GM12878 (cell line): Measurements from ENCODE around the gene KDSR. TPM values are rescaled to one million over a fixed set of nuclear protein-coding genes. Genes with fewer than 3 reads are reported as not detected.
A peak's percentile ranks its signal among the peaks of the same experiment; 100 is the strongest.

Experiments
- BACH1 ChIP-seq: fragments of 450-650 bp; IDR thresholded peaks from 2 replicates; pipeline ENCODE4 v1.6.1; 2017; ENCODE audit warnings: mild to moderate bottlenecking, borderline replicate concordance
- CREB1 ChIP-seq: IDR thresholded peaks from 2 replicates; pipeline ENCODE4 v1.6.1; 2012; ENCODE audit warnings: low read depth, mild to moderate bottlenecking, inconsistent platforms
- EGR1 ChIP-seq, 2 experiments: IDR thresholded peaks; 1 replicate in 1 of 2; 2 replicates in 1 of 2; pipeline ENCODE4 v1.6.1; 2011 to 2012; ENCODE audit warnings: low read depth in 2 of 2, low read length in 2 of 2, borderline replicate concordance in 1 of 2, mild to moderate bottlenecking in 1 of 2, moderate library complexity in 1 of 2
- IKZF1 ChIP-seq: fragments of 450-650 bp; conservative IDR thresholded peaks from 2 replicates; pipeline ENCODE4 v1.6.1; 2017; ENCODE audit warnings: antibody characterized with exemption, mild to moderate bottlenecking
- MTA3 ChIP-seq: IDR thresholded peaks from 2 replicates; pipeline ENCODE4 v1.6.1; 2012; ENCODE audit warnings: low read length, inconsistent platforms, borderline replicate concordance
- PAX8 ChIP-seq: fragments of 450-650 bp; IDR thresholded peaks from 2 replicates; pipeline ENCODE4 v1.6.1; 2017; ENCODE audit warnings: mild to moderate bottlenecking, moderate library complexity
- POLR2A ChIP-seq: IDR thresholded peaks from 2 replicates; pipeline ENCODE4 v1.6.1; 2011; ENCODE audit warnings: low read depth, mild to moderate bottlenecking, low read length
- POLR2AphosphoS2 ChIP-seq: IDR thresholded peaks from 2 replicates; pipeline ENCODE4 v1.6.1; 2011; ENCODE audit warnings: low read depth, mild to moderate bottlenecking, low read length, improper control_type of control experiment, moderate library complexity
- POLR2AphosphoS5 ChIP-seq: IDR thresholded peaks from 2 replicates; pipeline ENCODE4 v1.6.1; 2011; ENCODE audit warnings: mild to moderate bottlenecking, low read length, inconsistent platforms
- RB1 ChIP-seq: fragments of 450-650 bp; formaldehyde crosslinking; IDR thresholded peaks from 2 replicates; pipeline ENCODE4 v1.6.1; 2017; ENCODE audit warnings: mild to moderate bottlenecking, borderline replicate concordance
- STAT3 ChIP-seq: IDR thresholded peaks from 2 replicates; pipeline ENCODE4 v1.6.1; 2011; ENCODE audit warnings: low read depth, low read length, improper control_type of control experiment
- TAF1 ChIP-seq: IDR thresholded peaks from 2 replicates; pipeline ENCODE4 v1.6.1; 2011; ENCODE audit warnings: mild to moderate bottlenecking, low read depth, low read length, borderline replicate concordance
- TARDBP ChIP-seq: IDR thresholded peaks from 2 replicates; pipeline ENCODE4 v1.6.1; 2016; ENCODE audit warnings: borderline replicate concordance
- TCF7 ChIP-seq: IDR thresholded peaks from 2 replicates; pipeline ENCODE4 v1.6.1; 2014; ENCODE audit warnings: antibody characterized with exemption, borderline replicate concordance
- ZSCAN29 ChIP-seq: fragments of 450-650 bp; IDR thresholded peaks from 2 replicates; pipeline ENCODE4 v1.6.1; 2017; ENCODE audit warnings: mild to moderate bottlenecking, moderate library complexity
- polyA plus RNA-seq, 11 experiments: library from polyadenylated mRNA; depleted of rRNA in 4 of 11; unstranded in 6 of 11; stranded (reverse) in 5 of 11; fragments of >200 nt; fragmentation: Nextera tagmentation in 4 of 11; fragmentation: Illumina TruSeq in 1 of 11; extraction: Ambion mirVana in 4 of 11; extraction: Trizol in 1 of 11; gene quantifications; 1 replicate in 1 of 11; 2 replicates in 10 of 11; pipeline versions ENCODE4 v1.2.1 to v1.2.3, GENCODE V29; 2011 to 2016; ENCODE audit warnings: inconsistent platforms in 2 of 11, missing spikeins in 2 of 11, low read depth in 1 of 11
- total RNA-seq, 4 experiments: library from RNA; depleted of rRNA in 3 of 4; stranded (reverse); fragments of >200 nt in 3 of 4; fragmentation: Illumina TruSeq in 1 of 4; extraction: Trizol in 1 of 4; gene quantifications; 2 replicates each; pipeline versions ENCODE4 v1.2.1 to v1.2.3, GENCODE V29; 2013 to 2021
- TF ChIP-seq, protein P1 (sequence below): IDR thresholded peaks from 2 replicates; pipeline ENCODE4 v1.6.1; 2012; ENCODE audit warnings: low read depth, low read length, improper control_type of control experiment
- TF ChIP-seq, protein P2 (sequence below): fragments of 150-350 bp; IDR thresholded peaks from 2 replicates; pipeline ENCODE4 v1.6.1; 2016; ENCODE audit warnings: low read depth, low read length
- TF ChIP-seq, protein P3 (sequence below), 3 experiments: IDR thresholded peaks in 2 of 3; conservative IDR thresholded peaks in 1 of 3; 2 replicates each; pipeline ENCODE4 v1.5.1; 2011; ENCODE audit warnings: low read depth in 3 of 3, low read length in 3 of 3, mild to moderate bottlenecking in 3 of 3, control low read depth in 2 of 3, moderate library complexity in 2 of 3, inconsistent platforms in 1 of 3, mixed read lengths in 1 of 3; ENCODE audit not compliant: control insufficient read depth in 2 of 3, insufficient read depth in 1 of 3; ENCODE audit errors: extremely low read depth in 1 of 3
- TF ChIP-seq, protein P4 (sequence below): IDR thresholded peaks from 2 replicates; pipeline ENCODE4 v1.6.1; 2011; ENCODE audit warnings: borderline replicate concordance, low read depth, mild to moderate bottlenecking, moderate library complexity, mixed read lengths, low read length; ENCODE audit not compliant: insufficient read depth; ENCODE audit errors: extremely low read length
- TF ChIP-seq, protein P5 (sequence below): fragments of 450-650 bp; IDR thresholded peaks from 2 replicates; pipeline ENCODE4 v1.6.1; 2016; ENCODE audit warnings: mild to moderate bottlenecking

Gene KDSR
- total and polyA plus RNA-seq, 10 of the 15 experiments (the other 5 are each of a cell fraction or from before 2014, with no cell fraction given) = 5.2 to 25.9 (median 14.3) TPM

DNA sequence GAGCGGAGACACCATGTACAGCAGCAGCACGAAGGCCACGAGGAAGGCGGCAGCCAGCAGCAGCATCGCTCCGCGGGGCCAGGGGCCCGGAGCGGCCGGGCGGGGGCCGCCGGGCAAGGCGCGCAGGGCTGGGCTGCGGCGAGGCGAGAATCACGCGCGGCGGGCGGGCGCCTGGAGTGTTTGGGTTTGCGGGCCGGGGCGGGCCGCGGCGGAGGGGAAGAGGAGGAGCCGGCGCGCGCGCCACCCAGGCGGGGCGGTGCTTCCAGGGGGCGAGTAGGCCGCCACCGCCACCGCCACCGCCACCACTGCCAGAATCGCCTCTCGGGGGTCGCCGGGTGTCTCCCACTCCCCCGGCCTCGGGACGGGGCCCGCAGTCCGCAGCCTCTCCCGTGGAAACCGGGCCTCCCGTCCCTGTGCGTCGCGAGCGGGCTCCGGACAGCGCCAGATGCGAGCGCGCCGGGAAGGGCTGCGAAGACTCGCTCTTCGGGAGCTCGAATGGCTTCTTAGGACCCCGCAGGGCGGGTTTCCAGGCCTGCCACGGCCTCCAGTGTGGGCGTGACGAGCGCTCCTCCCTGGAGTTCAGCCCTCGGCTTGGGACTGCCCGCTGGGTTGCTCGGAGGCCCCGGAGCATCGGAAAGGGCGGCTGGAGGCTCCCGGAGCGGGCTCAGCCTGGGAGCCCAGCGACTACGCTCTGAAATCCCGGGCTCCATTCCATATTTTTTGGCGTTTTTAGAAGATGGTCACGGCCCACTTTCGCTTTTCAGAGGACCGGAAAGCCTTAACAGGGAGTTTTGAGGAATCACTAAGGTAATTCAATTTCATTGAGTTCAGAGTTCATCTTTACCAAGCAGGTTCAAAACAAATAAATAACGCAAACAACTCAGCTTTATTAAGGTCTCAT, at the start of gene KDSR (continued):
- TF ChIP-seq, protein P1, sequence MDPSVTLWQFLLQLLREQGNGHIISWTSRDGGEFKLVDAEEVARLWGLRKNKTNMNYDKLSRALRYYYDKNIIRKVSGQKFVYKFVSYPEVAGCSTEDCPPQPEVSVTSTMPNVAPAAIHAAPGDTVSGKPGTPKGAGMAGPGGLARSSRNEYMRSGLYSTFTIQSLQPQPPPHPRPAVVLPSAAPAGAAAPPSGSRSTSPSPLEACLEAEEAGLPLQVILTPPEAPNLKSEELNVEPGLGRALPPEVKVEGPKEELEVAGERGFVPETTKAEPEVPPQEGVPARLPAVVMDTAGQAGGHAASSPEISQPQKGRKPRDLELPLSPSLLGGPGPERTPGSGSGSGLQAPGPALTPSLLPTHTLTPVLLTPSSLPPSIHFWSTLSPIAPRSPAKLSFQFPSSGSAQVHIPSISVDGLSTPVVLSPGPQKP = peak; percentile 30
- peak; percentile 84 for TF ChIP-seq POLR2A
- peak; percentile 78; the same call in 1 of the 2 replicates for TF ChIP-seq POLR2AphosphoS2
- peak; percentile 72 for TF ChIP-seq TAF1
- TF ChIP-seq, protein P2, sequence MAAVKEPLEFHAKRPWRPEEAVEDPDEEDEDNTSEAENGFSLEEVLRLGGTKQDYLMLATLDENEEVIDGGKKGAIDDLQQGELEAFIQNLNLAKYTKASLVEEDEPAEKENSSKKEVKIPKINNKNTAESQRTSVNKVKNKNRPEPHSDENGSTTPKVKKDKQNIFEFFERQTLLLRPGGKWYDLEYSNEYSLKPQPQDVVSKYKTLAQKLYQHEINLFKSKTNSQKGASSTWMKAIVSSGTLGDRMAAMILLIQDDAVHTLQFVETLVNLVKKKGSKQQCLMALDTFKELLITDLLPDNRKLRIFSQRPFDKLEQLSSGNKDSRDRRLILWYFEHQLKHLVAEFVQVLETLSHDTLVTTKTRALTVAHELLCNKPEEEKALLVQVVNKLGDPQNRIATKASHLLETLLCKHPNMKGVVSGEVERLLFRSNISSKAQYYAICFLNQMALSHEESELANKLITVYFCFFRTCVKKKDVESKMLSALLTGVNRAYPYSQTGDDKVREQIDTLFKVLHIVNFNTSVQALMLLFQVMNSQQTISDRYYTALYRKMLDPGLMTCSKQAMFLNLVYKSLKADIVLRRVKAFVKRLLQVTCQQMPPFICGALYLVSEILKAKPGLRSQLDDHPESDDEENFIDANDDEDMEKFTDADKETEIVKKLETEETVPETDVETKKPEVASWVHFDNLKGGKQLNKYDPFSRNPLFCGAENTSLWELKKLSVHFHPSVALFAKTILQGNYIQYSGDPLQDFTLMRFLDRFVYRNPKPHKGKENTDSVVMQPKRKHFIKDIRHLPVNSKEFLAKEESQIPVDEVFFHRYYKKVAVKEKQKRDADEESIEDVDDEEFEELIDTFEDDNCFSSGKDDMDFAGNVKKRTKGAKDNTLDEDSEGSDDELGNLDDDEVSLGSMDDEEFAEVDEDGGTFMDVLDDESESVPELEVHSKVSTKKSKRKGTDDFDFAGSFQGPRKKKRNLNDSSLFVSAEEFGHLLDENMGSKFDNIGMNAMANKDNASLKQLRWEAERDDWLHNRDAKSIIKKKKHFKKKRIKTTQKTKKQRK = no peak
- TF ChIP-seq, protein P3, sequence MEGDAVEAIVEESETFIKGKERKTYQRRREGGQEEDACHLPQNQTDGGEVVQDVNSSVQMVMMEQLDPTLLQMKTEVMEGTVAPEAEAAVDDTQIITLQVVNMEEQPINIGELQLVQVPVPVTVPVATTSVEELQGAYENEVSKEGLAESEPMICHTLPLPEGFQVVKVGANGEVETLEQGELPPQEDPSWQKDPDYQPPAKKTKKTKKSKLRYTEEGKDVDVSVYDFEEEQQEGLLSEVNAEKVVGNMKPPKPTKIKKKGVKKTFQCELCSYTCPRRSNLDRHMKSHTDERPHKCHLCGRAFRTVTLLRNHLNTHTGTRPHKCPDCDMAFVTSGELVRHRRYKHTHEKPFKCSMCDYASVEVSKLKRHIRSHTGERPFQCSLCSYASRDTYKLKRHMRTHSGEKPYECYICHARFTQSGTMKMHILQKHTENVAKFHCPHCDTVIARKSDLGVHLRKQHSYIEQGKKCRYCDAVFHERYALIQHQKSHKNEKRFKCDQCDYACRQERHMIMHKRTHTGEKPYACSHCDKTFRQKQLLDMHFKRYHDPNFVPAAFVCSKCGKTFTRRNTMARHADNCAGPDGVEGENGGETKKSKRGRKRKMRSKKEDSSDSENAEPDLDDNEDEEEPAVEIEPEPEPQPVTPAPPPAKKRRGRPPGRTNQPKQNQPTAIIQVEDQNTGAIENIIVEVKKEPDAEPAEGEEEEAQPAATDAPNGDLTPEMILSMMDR (IDR thresholded peaks at IDR 0.05 in 2 of 3, conservative IDR thresholded peaks at IDR 0.05 in 1 of 3; ENCODE audit: control insufficient read depth in 2 of 3, extremely low read depth in 1 of 3, insufficient read depth in 1 of 3, low read depth in 3 of 3, low read length in 3 of 3) = no peak
- peak; percentile 68; the same call in 1 of the 2 replicates for TF ChIP-seq BACH1
- TF ChIP-seq, protein P4, sequence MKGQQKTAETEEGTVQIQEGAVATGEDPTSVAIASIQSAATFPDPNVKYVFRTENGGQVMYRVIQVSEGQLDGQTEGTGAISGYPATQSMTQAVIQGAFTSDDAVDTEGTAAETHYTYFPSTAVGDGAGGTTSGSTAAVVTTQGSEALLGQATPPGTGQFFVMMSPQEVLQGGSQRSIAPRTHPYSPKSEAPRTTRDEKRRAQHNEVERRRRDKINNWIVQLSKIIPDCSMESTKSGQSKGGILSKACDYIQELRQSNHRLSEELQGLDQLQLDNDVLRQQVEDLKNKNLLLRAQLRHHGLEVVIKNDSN = no peak
- no peak for TF ChIP-seq STAT3
- TF ChIP-seq PAX8 = no peak
- no peak for TF ChIP-seq MTA3
- 0 out of 2 replicates have a peak, but pooled peaks have one; percentile 66 for TF ChIP-seq CREB1
- peak; percentile 88 for TF ChIP-seq POLR2AphosphoS5
- 0 out of 2 replicates have a peak, but pooled peaks have one; percentile 38 for TF ChIP-seq RB1
- TF ChIP-seq EGR1 (IDR thresholded peaks at IDR 0.05; ENCODE audit: borderline replicate concordance in 1 of 2, low read depth in 2 of 2, low read length in 2 of 2) = peak in 1 of 2 experiments; percentile 68; a peak in 1 of 3 replicates
- TF ChIP-seq IKZF1 = peak; percentile 87
- TF ChIP-seq ZSCAN29 = peak; percentile 87
- TF ChIP-seq, protein P5, sequence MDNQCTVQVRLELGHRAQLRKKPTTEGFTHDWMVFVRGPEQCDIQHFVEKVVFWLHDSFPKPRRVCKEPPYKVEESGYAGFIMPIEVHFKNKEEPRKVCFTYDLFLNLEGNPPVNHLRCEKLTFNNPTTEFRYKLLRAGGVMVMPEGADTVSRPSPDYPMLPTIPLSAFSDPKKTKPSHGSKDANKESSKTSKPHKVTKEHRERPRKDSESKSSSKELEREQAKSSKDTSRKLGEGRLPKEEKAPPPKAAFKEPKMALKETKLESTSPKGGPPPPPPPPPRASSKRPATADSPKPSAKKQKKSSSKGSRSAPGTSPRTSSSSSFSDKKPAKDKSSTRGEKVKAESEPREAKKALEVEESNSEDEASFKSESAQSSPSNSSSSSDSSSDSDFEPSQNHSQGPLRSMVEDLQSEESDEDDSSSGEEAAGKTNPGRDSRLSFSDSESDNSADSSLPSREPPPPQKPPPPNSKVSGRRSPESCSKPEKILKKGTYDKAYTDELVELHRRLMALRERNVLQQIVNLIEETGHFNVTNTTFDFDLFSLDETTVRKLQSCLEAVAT = 0 out of 2 replicates have a peak, but pooled peaks have one; percentile 31
- no peak for TF ChIP-seq TARDBP
- TF ChIP-seq TCF7 = peak; percentile 56; the same call in 1 of the 2 replicates
